Measurements from ENCODE around the gene BEGAIN. TPM values are rescaled to one million over a fixed set of nuclear protein-coding genes. Genes with fewer than 3 reads are reported as not detected.

The BEGAIN gene
- total RNA-seq, 1 donor from 2014 or later, result 7.0 TPM

GRCh38 chr14:100601064-100601463, 13.8 kb upstream of the BEGAIN start:
- Mint-ChIP-seq H3K4me3 (ENCODE audit: unreplicated experiment) (no peak overlapping the region), H3K9me3 (ENCODE audit: unreplicated experiment) (peaks cover 11% of the 10 kb centered on the region), H3K27ac (ENCODE audit: unreplicated experiment) (no peak overlapping the region), H3K27me3 (ENCODE audit: unreplicated experiment) (peaks cover 60% of the 10 kb centered on the region), H3K4me1 (ENCODE audit: unreplicated experiment) (no peaks in the 10 kb centered on the region), H3K36me3 (ENCODE audit: unreplicated experiment) (peaks cover 9% of the 10 kb centered on the region)
- DNase-seq (ENCODE audit: extremely low spot score, unreplicated experiment), result no peak
- TF ChIP-seq, protein P1, sequence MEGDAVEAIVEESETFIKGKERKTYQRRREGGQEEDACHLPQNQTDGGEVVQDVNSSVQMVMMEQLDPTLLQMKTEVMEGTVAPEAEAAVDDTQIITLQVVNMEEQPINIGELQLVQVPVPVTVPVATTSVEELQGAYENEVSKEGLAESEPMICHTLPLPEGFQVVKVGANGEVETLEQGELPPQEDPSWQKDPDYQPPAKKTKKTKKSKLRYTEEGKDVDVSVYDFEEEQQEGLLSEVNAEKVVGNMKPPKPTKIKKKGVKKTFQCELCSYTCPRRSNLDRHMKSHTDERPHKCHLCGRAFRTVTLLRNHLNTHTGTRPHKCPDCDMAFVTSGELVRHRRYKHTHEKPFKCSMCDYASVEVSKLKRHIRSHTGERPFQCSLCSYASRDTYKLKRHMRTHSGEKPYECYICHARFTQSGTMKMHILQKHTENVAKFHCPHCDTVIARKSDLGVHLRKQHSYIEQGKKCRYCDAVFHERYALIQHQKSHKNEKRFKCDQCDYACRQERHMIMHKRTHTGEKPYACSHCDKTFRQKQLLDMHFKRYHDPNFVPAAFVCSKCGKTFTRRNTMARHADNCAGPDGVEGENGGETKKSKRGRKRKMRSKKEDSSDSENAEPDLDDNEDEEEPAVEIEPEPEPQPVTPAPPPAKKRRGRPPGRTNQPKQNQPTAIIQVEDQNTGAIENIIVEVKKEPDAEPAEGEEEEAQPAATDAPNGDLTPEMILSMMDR (IDR thresholded peaks at IDR 0.05), result no peak

DNA sequence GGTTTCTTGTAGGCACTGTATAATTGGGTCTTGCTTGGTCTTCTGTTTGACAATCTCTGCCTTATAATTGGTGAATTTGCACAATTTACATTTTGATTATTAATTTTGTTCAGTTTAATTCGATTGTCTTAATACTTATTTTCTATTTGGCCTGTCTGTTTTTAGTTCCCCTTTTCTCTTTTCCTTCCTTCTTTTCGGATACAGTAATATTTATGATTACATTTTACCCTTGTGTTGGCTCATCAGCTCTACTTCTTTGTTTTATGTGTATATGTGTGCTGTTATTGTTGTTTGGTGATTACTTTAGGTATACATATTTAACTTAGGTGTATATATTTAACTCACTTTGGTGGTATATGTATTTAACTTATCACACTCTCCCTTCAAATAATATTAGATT, 12.8 kb upstream of the BEGAIN start:
- Mint-ChIP-seq H3K27me3 (ENCODE audit: unreplicated experiment) (peaks cover 70% of the 10 kb centered on the region), H3K9me3 (ENCODE audit: unreplicated experiment) (peaks cover 11% of the 10 kb centered on the region), H3K36me3 (ENCODE audit: unreplicated experiment) (peaks cover 9% of the 10 kb centered on the region), H3K4me3 (ENCODE audit: unreplicated experiment) (no peak overlapping the region), H3K4me1 (ENCODE audit: unreplicated experiment) (no peaks in the 10 kb centered on the region), H3K27ac (ENCODE audit: unreplicated experiment) (no peak overlapping the region)
- no peak for DNase-seq (ENCODE audit: extremely low spot score, unreplicated experiment)
- TF ChIP-seq, protein P1 (IDR thresholded peaks at IDR 0.05), result no peak

DNA sequence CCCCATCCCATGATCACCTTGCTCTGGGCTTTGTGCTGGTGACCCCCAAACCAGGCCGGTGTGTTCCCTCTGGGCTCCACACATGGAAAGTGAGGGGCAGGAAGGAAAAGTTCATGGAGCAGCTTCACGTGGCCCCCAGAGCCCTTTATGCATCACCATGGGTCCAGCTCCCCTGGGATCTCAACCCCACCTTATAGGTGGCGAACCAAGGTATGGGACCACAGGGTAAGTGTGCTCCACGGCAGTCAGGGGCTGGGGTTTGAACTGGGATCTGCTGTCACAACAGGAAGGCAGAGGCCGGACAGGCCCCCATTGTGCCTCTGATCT, 7.4 kb upstream of the BEGAIN start:
- no peaks in the 10 kb centered on the region for H3K4me1 Mint-ChIP-seq (ENCODE audit: unreplicated experiment)
- peaks cover 59% of the 10 kb centered on the region for H3K27me3 Mint-ChIP-seq (ENCODE audit: unreplicated experiment)
- H3K4me3 Mint-ChIP-seq (ENCODE audit: unreplicated experiment), result no peak overlapping the region
- no peaks in the 10 kb centered on the region for H3K9me3 Mint-ChIP-seq (ENCODE audit: unreplicated experiment)
- TF ChIP-seq, protein P1 (IDR thresholded peaks at IDR 0.05), result no peak
- H3K27ac Mint-ChIP-seq (ENCODE audit: unreplicated experiment), result no peak overlapping the region
- H3K36me3 Mint-ChIP-seq (ENCODE audit: unreplicated experiment), result no peaks in the 10 kb centered on the region
- no peak for DNase-seq (ENCODE audit: extremely low spot score, unreplicated experiment)

DNA sequence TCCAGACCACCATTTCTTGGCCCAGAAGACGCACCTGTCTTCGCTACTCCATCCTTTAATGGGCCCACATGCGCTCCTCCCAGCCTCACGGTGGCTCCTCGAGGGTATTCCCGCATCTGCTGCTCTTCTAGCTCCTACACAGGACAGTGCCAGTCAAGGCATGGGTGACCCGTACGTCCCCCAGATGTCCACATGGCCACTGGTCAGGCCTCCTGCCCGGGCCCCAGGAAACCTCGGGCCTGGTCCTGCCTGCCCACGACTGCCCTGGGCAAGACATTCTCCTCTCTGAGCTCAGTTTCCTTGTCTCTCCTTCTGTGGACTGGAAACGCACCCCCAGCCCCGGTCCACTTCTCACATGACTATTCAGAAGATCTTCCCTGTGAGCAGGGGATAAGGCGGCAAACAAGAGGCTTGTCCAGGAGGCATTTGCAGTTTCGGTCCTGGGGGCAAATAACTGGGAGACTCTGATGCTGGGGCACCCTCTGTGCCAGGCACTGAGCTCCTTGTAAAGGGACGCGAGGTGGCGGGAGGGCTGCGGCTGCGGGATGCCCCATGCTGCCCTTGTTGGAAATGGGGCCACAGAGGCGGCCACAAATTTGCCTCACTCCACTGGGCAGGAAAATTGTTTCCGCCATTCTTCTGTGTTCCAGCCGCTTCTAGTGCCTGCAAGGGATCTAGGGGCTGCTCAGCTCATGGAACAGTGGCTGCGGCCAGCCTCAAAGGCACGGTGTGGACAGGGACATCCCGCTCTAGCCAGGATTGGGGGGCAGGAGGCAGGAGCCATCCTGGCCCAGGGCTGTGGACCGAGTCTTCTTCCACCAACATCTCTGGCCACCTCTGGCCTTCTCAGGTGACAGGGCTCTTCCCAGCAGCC, 6.8 kb upstream of the BEGAIN start:
- Mint-ChIP-seq H3K27ac (ENCODE audit: unreplicated experiment) (no peak overlapping the region), H3K36me3 (ENCODE audit: unreplicated experiment) (no peaks in the 10 kb centered on the region), H3K9me3 (ENCODE audit: unreplicated experiment) (no peaks in the 10 kb centered on the region), H3K4me3 (ENCODE audit: unreplicated experiment) (no peak overlapping the region), H3K4me1 (ENCODE audit: unreplicated experiment) (no peaks in the 10 kb centered on the region), H3K27me3 (ENCODE audit: unreplicated experiment) (peaks cover 53% of the 10 kb centered on the region)
- TF ChIP-seq, protein P1 (IDR thresholded peaks at IDR 0.05), result no peak
- DNase-seq (ENCODE audit: extremely low spot score, unreplicated experiment), result no peak

DNA sequence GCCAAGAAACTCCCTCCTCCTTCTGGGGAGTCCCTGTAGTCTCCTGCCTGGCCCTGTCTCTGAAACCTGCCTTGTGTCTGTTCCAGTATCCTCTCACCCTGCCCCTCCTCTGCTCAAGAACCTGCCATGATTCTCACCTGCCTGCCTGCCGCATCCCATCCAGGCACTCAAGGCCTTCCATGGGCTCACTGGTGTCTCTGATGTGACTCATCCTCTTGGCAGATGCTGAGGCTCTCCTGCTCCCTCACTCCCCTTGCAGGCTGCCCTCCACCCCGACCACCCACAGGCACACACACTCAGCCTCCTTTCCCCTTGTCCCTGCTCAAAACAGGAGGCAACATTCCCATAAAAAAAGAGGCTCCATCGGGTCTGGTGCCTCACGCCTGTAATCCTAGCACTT, 5.8 kb upstream of the BEGAIN start:
- peaks cover 44% of the 10 kb centered on the region for H3K27me3 Mint-ChIP-seq (ENCODE audit: unreplicated experiment)
- no peak for DNase-seq (ENCODE audit: extremely low spot score, unreplicated experiment)
- H3K36me3 Mint-ChIP-seq (ENCODE audit: unreplicated experiment), result no peaks in the 10 kb centered on the region
- no peak overlapping the region for H3K27ac Mint-ChIP-seq (ENCODE audit: unreplicated experiment)
- H3K4me3 Mint-ChIP-seq (ENCODE audit: unreplicated experiment), result no peak overlapping the region
- TF ChIP-seq, protein P1 (IDR thresholded peaks at IDR 0.05), result no peak
- peaks cover 2% of the 10 kb centered on the region for H3K4me1 Mint-ChIP-seq (ENCODE audit: unreplicated experiment)
- H3K9me3 Mint-ChIP-seq (ENCODE audit: unreplicated experiment), result no peaks in the 10 kb centered on the region
